ENCODE measurements around the gene PTPRG. TPM values are rescaled to one million over a fixed set of nuclear protein-coding genes. Genes with fewer than 3 reads are reported as not detected.

The PTPRG gene
- total RNA-seq, 4 donors from 2014 or later: 8.4 to 37.3 (median 14.9) TPM

DNA sequence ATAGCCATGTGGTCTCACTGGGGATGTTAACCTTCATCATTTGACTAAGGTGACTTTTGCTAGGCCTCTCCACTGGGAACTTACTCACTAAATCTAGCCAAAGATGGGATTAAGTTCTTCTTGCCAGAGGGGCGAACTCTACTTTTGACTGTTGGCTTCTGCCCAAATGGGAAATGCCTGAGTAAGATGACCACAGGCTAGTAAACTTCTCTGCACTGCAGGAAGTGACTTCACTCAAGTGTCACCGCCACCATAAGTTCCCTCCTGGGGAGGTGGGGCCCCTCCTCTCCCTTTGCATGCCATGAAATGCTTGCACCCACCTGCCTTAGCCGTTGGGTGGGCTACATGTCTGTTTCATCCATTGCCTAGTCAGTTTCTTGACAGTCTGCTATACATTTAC is 423.6 kb downstream of the PTPRG start:
- intact Hi-C loops (cut with DNase I; ENCODE audit: low total_unique reads): no loop called here
- 63 to 71% methylated on average over 3 of the region's 3 CpGs for WGBS, 2 donors
- TF ChIP-seq CTCF (IDR thresholded peaks at IDR 0.05): no peak
- no peak for TF ChIP-seq POLR2A (IDR thresholded peaks at IDR 0.05)
- DNase-seq (ENCODE audit: low spot score in 2 of 2): no peak
- no peak overlapping the region for H3K4me3 ChIP-seq (ENCODE audit: low read depth, poor library complexity, severe bottlenecking)

DNA sequence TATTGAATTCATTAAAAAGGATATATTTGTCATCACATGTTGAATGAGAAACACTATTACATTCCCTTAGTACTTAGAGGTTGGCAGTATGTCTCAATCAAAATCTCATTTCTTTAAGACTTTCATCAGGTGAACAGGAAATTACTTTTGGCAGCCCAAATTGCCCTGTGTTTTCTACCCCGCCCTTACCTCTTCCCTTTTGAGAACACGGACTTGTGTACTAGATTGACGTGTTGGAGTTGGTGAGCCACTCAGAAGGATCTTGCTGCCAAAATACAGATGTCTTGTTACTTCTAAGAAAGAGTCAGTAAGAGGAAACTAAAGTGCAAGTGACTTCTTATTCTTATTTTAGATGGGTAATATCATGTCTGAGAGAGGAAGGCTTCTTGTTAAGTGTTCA is 425.1 kb downstream of the PTPRG start:
- intact Hi-C loops (cut with DNase I; ENCODE audit: low total_unique reads): no loop called here
- no peak for TF ChIP-seq POLR2A (IDR thresholded peaks at IDR 0.05)
- no peak for TF ChIP-seq CTCF (IDR thresholded peaks at IDR 0.05)
- WGBS, 2 donors: 38 to 40% methylated on average over 3 of the region's 3 CpGs
- H3K4me3 ChIP-seq (ENCODE audit: low read depth, poor library complexity, severe bottlenecking): no peak overlapping the region
- DNase-seq (ENCODE audit: low spot score in 2 of 2): no peak

- DNase-seq (ENCODE audit: low spot score in 2 of 2): no peak
- TF ChIP-seq POLR2A (IDR thresholded peaks at IDR 0.05): no peak
- no peak overlapping the region for H3K4me3 ChIP-seq (ENCODE audit: low read depth, poor library complexity, severe bottlenecking)
- WGBS, 2 donors: 79 to 86% methylated on average over 4 of the region's 4 CpGs
- intact Hi-C loops (cut with DNase I; ENCODE audit: low total_unique reads): no loop called here
Measured at GRCh38 chr3:61989681-61990080, 428.3 kb downstream of the PTPRG start.

- H3K4me3 ChIP-seq (ENCODE audit: low read depth, poor library complexity, severe bottlenecking): no peak overlapping the region
- WGBS, 2 donors: 94 to 95% methylated on average over 4 of the region's 4 CpGs
- no peak for DNase-seq (ENCODE audit: low spot score in 2 of 2)
- intact Hi-C loops (cut with DNase I; ENCODE audit: low total_unique reads): no loop called here
- TF ChIP-seq CTCF (IDR thresholded peaks at IDR 0.05): no peak
- TF ChIP-seq POLR2A (IDR thresholded peaks at IDR 0.05): no peak
Measured at GRCh38 chr3:61990327-61991027, 429.1 kb downstream of the PTPRG start.

DNA sequence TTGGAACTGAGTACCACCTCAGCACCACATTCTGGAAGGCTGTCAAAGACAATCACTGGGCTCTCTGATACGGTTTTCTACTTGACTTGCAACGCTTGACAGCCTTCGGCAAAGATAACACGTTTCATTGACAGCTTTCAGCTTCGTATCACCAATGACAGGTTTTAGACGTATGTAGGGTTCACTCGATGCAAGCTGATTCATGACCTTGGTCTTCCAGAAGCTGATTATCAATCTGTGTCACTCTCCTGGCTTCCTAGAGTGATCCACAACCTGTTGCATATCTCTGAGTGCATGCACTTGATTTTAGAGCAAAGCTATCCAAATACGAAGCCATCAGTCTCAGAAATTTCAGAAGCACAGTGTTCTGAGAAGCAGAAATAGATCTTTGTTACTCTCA is 430.3 kb downstream of the PTPRG start:
- DNase-seq (ENCODE audit: low spot score in 2 of 2): no peak
- TF ChIP-seq POLR2A (IDR thresholded peaks at IDR 0.05) (no peak), CTCF (IDR thresholded peaks at IDR 0.05) (no peak)
- H3K4me3 ChIP-seq (ENCODE audit: low read depth, poor library complexity, severe bottlenecking): no peak overlapping the region
- WGBS, 2 donors: 97 to 98% methylated on average over 8 of the region's 8 CpGs
- intact Hi-C loops (cut with DNase I; ENCODE audit: low total_unique reads): no loop called here

GRCh38 chr3:61996366-61996765 is 435.0 kb downstream of the PTPRG start:
- 8 to 29% methylated on average over 1 of the region's 1 CpG for WGBS, 2 donors
- no peak overlapping the region for H3K4me3 ChIP-seq (ENCODE audit: low read depth, poor library complexity, severe bottlenecking)
- no peak for DNase-seq (ENCODE audit: low spot score in 2 of 2)
- TF ChIP-seq CTCF (IDR thresholded peaks at IDR 0.05): no peak
- TF ChIP-seq POLR2A (IDR thresholded peaks at IDR 0.05): no peak
- intact Hi-C loops (cut with DNase I; ENCODE audit: low total_unique reads): no loop called here
